HepG2 (cell line): ENCODE results near the gene DDX19B. TPM values are rescaled to one million over a fixed set of nuclear protein-coding genes. Genes with fewer than 3 reads are reported as not detected.

Source experiments
- ELF4 ChIP-seq: sonication (generic); formaldehyde crosslinking; IDR thresholded peaks from 2 replicates; pipeline ENCODE4 v1.5.0; 2020; ENCODE audit warnings: missing genetic modification reagents, mild to moderate bottlenecking, moderate library complexity, borderline replicate concordance
- FOXP4 ChIP-seq: sonication (generic); formaldehyde crosslinking; IDR thresholded peaks from 2 replicates; pipeline ENCODE4 v1.4.0; 2020; ENCODE audit warnings: missing genetic modification reagents
- IKZF5 ChIP-seq: IDR thresholded peaks from 2 replicates; pipeline ENCODE4 v1.6.1; 2018; ENCODE audit warnings: missing genetic modification reagents, mild to moderate bottlenecking, missing compliant biosample characterization
- KMT2A ChIP-seq: sonication (generic); formaldehyde crosslinking; IDR thresholded peaks from 2 replicates; pipeline ENCODE4 v1.4.0; 2020; ENCODE audit warnings: missing genetic modification reagents
- MXD4 ChIP-seq: IDR thresholded peaks from 2 replicates; pipeline ENCODE4 v1.6.1; 2016; ENCODE audit warnings: mild to moderate bottlenecking, missing biosample characterization, missing genetic modification reagents
- NFE2L1 ChIP-seq: sonication (generic); formaldehyde crosslinking; IDR thresholded peaks from 2 replicates; pipeline ENCODE4 v1.4.0; 2020; ENCODE audit warnings: missing genetic modification reagents, mild to moderate bottlenecking, borderline replicate concordance
- RARG ChIP-seq: sonication (generic); formaldehyde crosslinking; IDR thresholded peaks from 2 replicates; pipeline ENCODE4 v1.4.0; 2020; ENCODE audit warnings: low read depth, mild to moderate bottlenecking, missing genetic modification reagents
- TBX3 ChIP-seq: fragments of 450-650 bp; IDR thresholded peaks from 2 replicates; pipeline ENCODE4 v1.6.1; 2017; ENCODE audit warnings: antibody characterized with exemption, mild to moderate bottlenecking, inconsistent platforms, borderline replicate concordance
- THAP8 ChIP-seq: sonication (generic); formaldehyde crosslinking; IDR thresholded peaks from 2 replicates; pipeline ENCODE4 v1.5.1; 2020; ENCODE audit warnings: missing genetic modification reagents, mild to moderate bottlenecking, borderline replicate concordance
- U2AF2 ChIP-seq: fragments of 200-400 bp; formaldehyde crosslinking; IDR thresholded peaks from 2 replicates; pipeline ENCODE4 v1.6.1; 2017; ENCODE audit warnings: low read depth, mild to moderate bottlenecking, low read length
- ZBTB25 ChIP-seq: IDR thresholded peaks from 2 replicates; pipeline ENCODE4 v1.6.1; 2018; ENCODE audit warnings: missing genetic modification reagents
- ZKSCAN5 ChIP-seq: sonication (generic); formaldehyde crosslinking; IDR thresholded peaks from 2 replicates; pipeline ENCODE4 v1.5.1; 2020; ENCODE audit warnings: mild to moderate bottlenecking, missing genetic modification reagents
- ZNF329 ChIP-seq: sonication (generic); formaldehyde crosslinking; IDR thresholded peaks from 2 replicates; pipeline ENCODE4 v1.9.0; 2021; ENCODE audit warnings: low read depth, mild to moderate bottlenecking, missing genetic modification reagents
- ZNF546 ChIP-seq: sonication (generic); formaldehyde crosslinking; conservative IDR thresholded peaks from 2 replicates; pipeline ENCODE4 v1.8.1; 2023; ENCODE audit warnings: mild to moderate bottlenecking, missing genetic modification reagents
- ZNF740 ChIP-seq: sonication (generic); formaldehyde crosslinking; IDR thresholded peaks from 2 replicates; pipeline ENCODE4 v1.4.0; 2020; ENCODE audit warnings: missing genetic modification reagents
- ZNF749 ChIP-seq: sonication (generic); formaldehyde crosslinking; IDR thresholded peaks from 2 replicates; pipeline ENCODE4 v1.8.0; 2022; ENCODE audit warnings: mild to moderate bottlenecking, missing genetic modification reagents, moderate library complexity, borderline replicate concordance
- ZUFSP ChIP-seq: sonication (generic); formaldehyde crosslinking; IDR thresholded peaks from 2 replicates; pipeline ENCODE4 v1.9.0; 2021; ENCODE audit warnings: missing genetic modification reagents, mild to moderate bottlenecking, borderline replicate concordance
- ZXDC ChIP-seq: sonication (generic); formaldehyde crosslinking; IDR thresholded peaks from 2 replicates; pipeline ENCODE4 v1.5.0; 2020; ENCODE audit warnings: mild to moderate bottlenecking, missing genetic modification reagents
- polyA plus RNA-seq, 8 experiments: library from polyadenylated mRNA; depleted of rRNA in 3 of 8; stranded (reverse) in 7 of 8; unstranded in 1 of 8; fragments of >200 nt; fragmentation: Illumina TruSeq in 4 of 8; extraction: Trizol in 4 of 8; gene quantifications; 2 replicates each; pipeline versions ENCODE4 v1.2.1 to v1.2.3, GENCODE V29; 2011 to 2016; ENCODE audit warnings: low read depth in 4 of 8, missing spikeins in 1 of 8, mixed read lengths in 1 of 8; ENCODE audit not compliant: insufficient read depth in 1 of 8
- total RNA-seq, 5 experiments: library from RNA; depleted of rRNA; stranded (reverse); fragments of >200 nt; fragmentation: Illumina TruSeq; extraction: Trizol; gene quantifications; 2 replicates each; pipeline ENCODE4 v1.2.3, GENCODE V29; 2016; ENCODE audit warnings: low read depth in 1 of 5

DDX19B gene
- total and polyA plus RNA-seq, 2 of the 13 experiments (the other 11 are each of a cell fraction or from before 2014, with no cell fraction given), result 36.2 to 40.0 TPM

- peak; percentile 63 for TF ChIP-seq FOXP4 (CRISPR knock-in tag)
- TF ChIP-seq THAP8 (CRISPR knock-in tag), result 0 out of 2 replicates have a peak, but pooled peaks have one; percentile 19
- TF ChIP-seq TBX3, result peak; percentile 48; the same call in 1 of the 2 replicates
- peak; percentile 41; the same call in 1 of the 2 replicates for TF ChIP-seq ZNF740
- TF ChIP-seq U2AF2, result peak; percentile 85; the same call in 1 of the 2 replicates
- TF ChIP-seq RARG, result peak; percentile 91
- peak; percentile 94 for TF ChIP-seq ZNF546 (CRISPR knock-in tag)
- peak; percentile 96; the same call in 1 of the 2 replicates for TF ChIP-seq ZNF749 (CRISPR knock-in tag)
- no peak for TF ChIP-seq ZKSCAN5 (CRISPR knock-in tag)
- TF ChIP-seq KMT2A (CRISPR knock-in tag), result peak; percentile 99
- TF ChIP-seq ZNF329 (CRISPR knock-in tag), result peak; percentile 87
- TF ChIP-seq ELF4 (CRISPR knock-in tag), result peak; percentile 84; the same call in 1 of the 2 replicates
- TF ChIP-seq IKZF5 (CRISPR knock-in tag), result peak; percentile 98
- TF ChIP-seq MXD4 (CRISPR knock-in tag), result peak; percentile 89; the same call in 1 of the 2 replicates
- 0 out of 2 replicates have a peak, but pooled peaks have one; percentile 69 for TF ChIP-seq NFE2L1 (CRISPR knock-in tag)
- TF ChIP-seq ZXDC, result peak; percentile 95
- peak; percentile 85 for TF ChIP-seq ZBTB25 (CRISPR knock-in tag)
- TF ChIP-seq ZUFSP (CRISPR knock-in tag), result no peak
Observed at GRCh38 chr16:70251629-70252354, 47.2 kb upstream of the DDX19B start, which contains the start of gene EXOSC6 (continued).
